HCT116 (cell line): ENCODE results near the gene MIEF2. TPM values are rescaled to one million over a fixed set of nuclear protein-coding genes. Genes with fewer than 3 reads are reported as not detected.

Experiments
- ATAC-seq: fragments of 200-7000 bp; cut with Tn5 transposase; 2 replicates; pipeline ENCODE4 v1.9.1; 2020; ENCODE audit warnings: mild to moderate bottlenecking, moderate library complexity
- BruUV-seq: library from RNA; stranded (reverse); fragments of 400-500 nt; replicated peaks from 2 replicates; lab custom pipeline; 2021; lab: Mats Ljungman, UMichigan
- CTCF ChIA-PET: fragments of 300-600 bp; sonication (Branson Sonifier 250); formaldehyde crosslinking; loops from one replicate; lab custom pipeline; 2021; ENCODE audit warnings: antibody characterized with exemption; lab: Charles Lee
- POLR2A ChIA-PET: fragments of 300-600, 350-600 bp; sonication (Branson Sonifier 250); formaldehyde crosslinking; loops from one replicate; lab custom pipeline; 2021; ENCODE audit warnings: antibody characterized with exemption; lab: Charles Lee
- RAD21 ChIA-PET, 2 experiments: fragments of 300-600 bp; sonication (Branson Sonifier 250); formaldehyde crosslinking; loops; one replicate each; lab custom pipeline; 2023; ENCODE audit warnings: low total read pairs in 2 of 2; ENCODE audit not compliant: uncharacterized antibody in 2 of 2, unreplicated experiment in 2 of 2, low non-redundant PET in 1 of 2; lab: Charles Lee
- DNase-seq: peaks from one replicate; pipeline ENCODE4 v3.0.0-alpha.2; 2010; ENCODE audit warnings: low read depth, low spot score
- H2AFZ ChIP-seq: fragments of 200-600 bp; shearing (Covaris generic), sonication (generic); 2 replicates; pipeline ENCODE4 v1.6.1; 2017; ENCODE audit warnings: low read depth, mixed run types, mixed read lengths, antibody characterized with exemption, low read length; ENCODE audit not compliant: poor library complexity, severe bottlenecking
- H3K27ac ChIP-seq: 2 replicates; pipeline ENCODE4 v1.5.1; 2012; ENCODE audit warnings: low read depth, low read length
- H3K27me3 ChIP-seq: fragments of 200-600 bp; sonication (generic); 2 replicates; pipeline ENCODE4 v1.6.1; 2016; ENCODE audit warnings: mixed run types, low read length, mixed read lengths; ENCODE audit not compliant: insufficient read depth
- H3K36me3 ChIP-seq, 2 experiments: fragments of 200-500 bp in 1 of 2; fragments of 200-600 bp in 1 of 2; sonication (Bioruptor generic) in 1 of 2; sonication (generic) in 1 of 2; 2 replicates each; pipeline versions ENCODE4 v1.5.1 to v1.6.1; 2014 to 2016; ENCODE audit warnings: low read length in 2 of 2, inconsistent platforms in 1 of 2, mixed read lengths in 1 of 2, mixed run types in 1 of 2; ENCODE audit not compliant: insufficient read depth in 2 of 2, control insufficient read depth in 1 of 2
- H3K4me1 ChIP-seq, 2 experiments: fragments of 200-600 bp in 1 of 2; sonication (generic) in 1 of 2; 2 replicates each; pipeline versions ENCODE4 v1.5.1 to v1.6.1; 2012 to 2017; ENCODE audit warnings: low read length in 2 of 2, inconsistent platforms in 1 of 2, mild to moderate bottlenecking in 1 of 2, mixed read lengths in 1 of 2, mixed run types in 1 of 2, moderate library complexity in 1 of 2; ENCODE audit not compliant: insufficient read depth in 2 of 2, control insufficient read depth in 1 of 2
- H3K4me2 ChIP-seq: fragments of 200-600 bp; sonication (generic); 2 replicates; pipeline ENCODE4 v1.6.1; 2017; ENCODE audit warnings: mixed run types, low read length, mixed read lengths
- H3K4me3 ChIP-seq, 2 experiments: fragments of 200-600 bp in 1 of 2; sonication (generic) in 1 of 2; replicated peaks in 1 of 2; 2 replicates each; pipeline ENCODE4 v1.5.1; 2011 to 2016; ENCODE audit warnings: low read length in 2 of 2, control low read depth in 1 of 2, low read depth in 1 of 2, mild to moderate bottlenecking in 1 of 2, mixed read lengths in 1 of 2, mixed run types in 1 of 2
- H3K79me2 ChIP-seq: fragments of 200-600 bp; sonication (generic); 2 replicates; pipeline ENCODE4 v1.6.1; 2017; ENCODE audit warnings: mild to moderate bottlenecking, mixed run types, low read length, moderate library complexity, mixed read lengths; ENCODE audit not compliant: insufficient read depth
- H3K9ac ChIP-seq: fragments of 200-600 bp; sonication (generic); 2 replicates; pipeline ENCODE4 v1.6.1; 2016; ENCODE audit warnings: low read length, mixed read lengths
- H3K9me2 ChIP-seq: fragments of 200-600 bp; sonication (generic), shearing (Covaris generic); 2 replicates; pipeline ENCODE4 v1.6.1; 2017; ENCODE audit warnings: mixed run types, mild to moderate bottlenecking, moderate library complexity; ENCODE audit not compliant: insufficient read depth
- H3K9me3 ChIP-seq, 2 experiments: fragments of 200-500 bp in 1 of 2; fragments of 200-600 bp in 1 of 2; sonication (Bioruptor generic) in 1 of 2; sonication (generic) in 1 of 2; 2 replicates each; pipeline ENCODE4 v1.6.1; 2014 to 2017; ENCODE audit warnings: low read length in 2 of 2, mixed read lengths in 2 of 2, inconsistent platforms in 1 of 2, low read depth in 1 of 2, mild to moderate bottlenecking in 1 of 2, mixed run types in 1 of 2, moderate library complexity in 1 of 2; ENCODE audit not compliant: control insufficient read depth in 1 of 2, insufficient read depth in 1 of 2
- H4K20me1 ChIP-seq: fragments of 200-600 bp; sonication (generic), shearing (Covaris generic); 2 replicates; pipeline ENCODE4 v1.6.1; 2017; ENCODE audit warnings: mixed run types, mild to moderate bottlenecking, moderate library complexity; ENCODE audit not compliant: insufficient read depth
- CBX3 ChIP-seq: IDR thresholded peaks from 2 replicates; pipeline ENCODE4 v1.6.1; 2012; ENCODE audit warnings: low read depth
- CTCF ChIP-seq, 3 experiments: fragments of 200-600 bp in 1 of 3; sonication (generic) in 1 of 3; IDR thresholded peaks in 2 of 3; conservative IDR thresholded peaks in 1 of 3; 2 replicates each; pipeline ENCODE4 v1.5.1; 2012 to 2017; ENCODE audit warnings: low read depth in 2 of 3, low read length in 2 of 3, antibody characterized with exemption in 1 of 3, borderline replicate concordance in 1 of 3, control low read depth in 1 of 3, mild to moderate bottlenecking in 1 of 3, mixed read lengths in 1 of 3, mixed run types in 1 of 3, moderate library complexity in 1 of 3; ENCODE audit not compliant: insufficient read depth in 1 of 3
- EZH2 ChIP-seq: fragments of 200-600 bp; sonication (generic); IDR thresholded peaks from 2 replicates; pipeline ENCODE4 v1.6.1; 2017; ENCODE audit warnings: antibody characterized with exemption, mixed run types
- JUND ChIP-seq: IDR thresholded peaks from 2 replicates; pipeline ENCODE4 v1.6.1; 2012
- SIN3A ChIP-seq: IDR thresholded peaks from 2 replicates; pipeline ENCODE4 v1.6.1; 2012; ENCODE audit warnings: low read depth
- SP1 ChIP-seq: IDR thresholded peaks from 2 replicates; pipeline ENCODE4 v1.6.1; 2012; ENCODE audit warnings: low read depth
- ZFX ChIP-seq: fragments of 450-650 bp; IDR thresholded peaks from 2 replicates; pipeline ENCODE4 v1.6.1; 2017
- ZNF274 ChIP-seq: fragments of 200-500 bp; sonication (Bioruptor generic); IDR thresholded peaks from 2 replicates; pipeline ENCODE4 v1.6.1; 2014; ENCODE audit warnings: mild to moderate bottlenecking, low read depth, low read length, inconsistent platforms
- intact Hi-C: fragments of 100-400 bp; cut with micrococcal nuclease; formaldehyde crosslinking; loops from 2 replicates; pipeline ENCODE4 v1.10.0; 2022
- total RNA-seq: library from RNA; stranded (reverse); gene quantifications from one replicate; pipeline ENCODE4 v1.2.1, GENCODE V29; 2021; ENCODE audit not compliant: unreplicated experiment

The MIEF2 gene
- total RNA-seq, 1 experiment from 2014 or later = 9.3 TPM

GRCh38 chr17:18309202-18309601, 48.7 kb downstream of the MIEF2 start:
- POLR2A ChIA-PET = no interaction called here
- H3K9me3 ChIP-seq = no peaks in the 10 kb centered on the region
- no peaks in the 10 kb centered on the region for H4K20me1 ChIP-seq
- no peak for DNase-seq
- H3K27ac ChIP-seq = no peak overlapping the region
- no peak overlapping the region for H3K9ac ChIP-seq
- H3K4me2 ChIP-seq = no peak overlapping the region
- CTCF ChIA-PET = no interaction called here
- RAD21 ChIA-PET = no interaction called here
- no TSS peak for BruUV-seq
- H2AFZ ChIP-seq = no peak overlapping the region
- intact Hi-C loops = no loop called here
- H3K36me3 ChIP-seq = peaks cover 29 to 46% of the 10 kb centered on the region in 2 experiments; a peak in 3 of 4 replicates
- TF ChIP-seq CBX3 (no peak), CTCF (IDR thresholded peaks at IDR 0.05 in 2 of 3, conservative IDR thresholded peaks at IDR 0.05 in 1 of 3; ENCODE audit: borderline replicate concordance in 1 of 3, insufficient read depth in 1 of 3, low read depth in 2 of 3, low read length in 2 of 3) (no peak), ZNF274 (no peak), SP1 (no peak), JUND (no peak)
- H3K9me2 ChIP-seq = no peaks in the 10 kb centered on the region
- H3K4me3 ChIP-seq = no peak overlapping the region
- H3K27me3 ChIP-seq = no peaks in the 10 kb centered on the region
- peaks cover 6 to 9% of the 10 kb centered on the region in 2 experiments for H3K4me1 ChIP-seq
- no peak for ATAC-seq
- H3K79me2 ChIP-seq = peaks cover 78% of the 10 kb centered on the region

- no peaks in the 10 kb centered on the region for H4K20me1 ChIP-seq
- ChIA-PET POLR2A (no interaction called here), CTCF (interaction anchor here (1.0 kb wide), 1 partner anchor 14 kb away, joined by 3 read pairs; no protein-coding TSS in a partner anchor), RAD21 (no interaction called here)
- peak overlapping the region; percentile 78 for H3K27ac ChIP-seq
- BruUV-seq = no TSS peak
- ATAC-seq = no peak
- intact Hi-C loops = loop anchor here (5.0 kb wide), 1 partner anchor 52 kb away; the partner anchor contains the start of gene MIEF2
- TF ChIP-seq EZH2 (no peak), SIN3A (peak; percentile 27; the same call in 1 of the 2 replicates), ZFX (peak; percentile 46; the same call in 1 of the 2 replicates)
- H3K9me3 ChIP-seq = no peaks in the 10 kb centered on the region; a peak in 1 of 4 replicates
- peaks cover 10 to 19% of the 10 kb centered on the region in 2 experiments for H3K4me1 ChIP-seq
- H3K79me2 ChIP-seq = peaks cover 88% of the 10 kb centered on the region
- no peaks in the 10 kb centered on the region for H3K27me3 ChIP-seq
- H3K4me2 ChIP-seq = peak overlapping the region; percentile 75
- H3K9me2 ChIP-seq = no peaks in the 10 kb centered on the region
- H3K36me3 ChIP-seq = peaks cover 3 to 24% of the 10 kb centered on the region in 2 experiments; a peak in 2 of 4 replicates
- DNase-seq = no peak
- peak overlapping the region; percentile 93 for H3K4me3 ChIP-seq
- H2AFZ ChIP-seq = peak overlapping the region; percentile 39
- H3K9ac ChIP-seq = peak overlapping the region; percentile 87
Measured at GRCh38 chr17:18314059-18314730, 53.7 kb downstream of the MIEF2 start.
